GM12878 (cell line): ENCODE results near the gene NPFFR2. TPM values are rescaled to one million over a fixed set of nuclear protein-coding genes. Genes with fewer than 3 reads are reported as not detected.
A peak's percentile ranks its signal among the peaks of the same experiment; 100 is the strongest.

Experiments
- ATAC-seq: fragments of 200-7000 bp; cut with Tn5 transposase; 3 replicates; pipeline ENCODE4 v1.9.1; 2020; ENCODE audit warnings: mild to moderate bottlenecking, moderate library complexity
- Bru-seq: library from RNA; stranded (reverse); fragments of 400-500 nt; gene quantifications from one replicate; lab custom pipeline; 2021; lab: Mats Ljungman, UMichigan
- BruChase-seq, 2 experiments: library from RNA; stranded (reverse); fragments of 400-500 nt; gene quantifications; one replicate each; lab custom pipeline; 2021; lab: Mats Ljungman, UMichigan
- BruUV-seq: library from RNA; stranded (reverse); fragments of 400-500 nt; replicated peaks from 2 replicates; lab custom pipeline; 2021; lab: Mats Ljungman, UMichigan
- CTCF ChIA-PET: fragments of 300-600 bp; sonication (Branson Sonifier 250); formaldehyde crosslinking; extraction: SDS; loops from one replicate; lab custom pipeline; 2021; ENCODE audit warnings: inconsistent platforms; lab: Yijun Ruan, JAX
- POLR2A ChIA-PET: fragments of 350-600 bp; formaldehyde crosslinking; extraction: SDS; loops from one replicate; lab custom pipeline; 2021; ENCODE audit warnings: inconsistent platforms; lab: Charles Lee
- RAD21 ChIA-PET: fragments of 300-600 bp; sonication (Branson Sonifier 250); formaldehyde crosslinking; loops from one replicate; lab custom pipeline; 2023; ENCODE audit warnings: antibody characterized with exemption; ENCODE audit not compliant: unreplicated experiment; lab: Charles Lee
- SMC1A ChIA-PET: fragments of 300-600 bp; sonication (Branson Sonifier 250); formaldehyde crosslinking; loops from one replicate; lab custom pipeline; 2023; ENCODE audit not compliant: unreplicated experiment, uncharacterized antibody; lab: Charles Lee
- DNase-seq: peaks from one replicate; pipeline ENCODE4 v3.0.0-alpha.2; 2011; ENCODE audit warnings: low read depth, low spot score
- FAIRE-seq: peaks from 3 replicates; lab custom pipeline; 2011; peaks lifted over from hg19 to GRCh38; lab: Jason Lieb, UNC
- H2AFZ ChIP-seq: 2 replicates; pipeline ENCODE4 v1.6.0; 2011; ENCODE audit warnings: low read depth, low read length, control low read depth; ENCODE audit not compliant: control insufficient read depth
- H3K27ac ChIP-seq: 2 replicates; pipeline ENCODE4 v1.5.1; 2011; ENCODE audit warnings: control low read depth; ENCODE audit not compliant: control insufficient read depth, insufficient read depth
- H3K27me3 ChIP-seq, 2 experiments: replicated peaks in 1 of 2; 2 replicates each; pipeline versions ENCODE4 v1.6.0 to v1.6.1; 2011; ENCODE audit warnings: low read length in 1 of 2; ENCODE audit not compliant: control insufficient read depth in 2 of 2, insufficient read depth in 2 of 2
- H3K36me3 ChIP-seq, 2 experiments: 2 replicates each; pipeline ENCODE4 v1.5.1; 2011; ENCODE audit warnings: low read length in 1 of 2; ENCODE audit not compliant: control insufficient read depth in 2 of 2, insufficient read depth in 2 of 2
- H3K4me1 ChIP-seq: 2 replicates; pipeline ENCODE4 v1.6.1; 2011; ENCODE audit warnings: mild to moderate bottlenecking, low read length, moderate library complexity, mixed read lengths; ENCODE audit not compliant: control insufficient read depth, insufficient read depth
- H3K4me2 ChIP-seq: 2 replicates; pipeline ENCODE4 v1.6.0; 2011; ENCODE audit warnings: control low read depth; ENCODE audit not compliant: control insufficient read depth, insufficient read depth
- H3K4me3 ChIP-seq: fragments of 200-600 bp; sonication (generic); 2 replicates; pipeline ENCODE4 v1.5.1; 2016
- H3K79me2 ChIP-seq: 2 replicates; pipeline ENCODE4 v1.6.0; 2011; ENCODE audit warnings: low read length; ENCODE audit not compliant: control insufficient read depth, insufficient read depth
- H3K9ac ChIP-seq: 2 replicates; pipeline ENCODE4 v1.8.0; 2011; ENCODE audit warnings: low read length, control low read depth, mixed read lengths; ENCODE audit not compliant: control insufficient read depth, insufficient read depth
- H3K9me3 ChIP-seq: replicated peaks from 3 replicates; pipeline ENCODE4 v1.5.1; 2011; ENCODE audit warnings: mild to moderate bottlenecking, low read length; ENCODE audit not compliant: control insufficient read depth, insufficient read depth
- H4K20me1 ChIP-seq: 2 replicates; pipeline ENCODE4 v1.6.0; 2011; ENCODE audit not compliant: control insufficient read depth, insufficient read depth
- ATF7 ChIP-seq: fragments of 450-650 bp; IDR thresholded peaks from 2 replicates; pipeline ENCODE4 v1.6.1; 2016; ENCODE audit warnings: low read depth, mild to moderate bottlenecking
- BRCA1 ChIP-seq: IDR thresholded peaks from 2 replicates; pipeline ENCODE4 v1.6.1; 2011; ENCODE audit warnings: low read depth, low read length, improper control_type of control experiment
- CEBPB ChIP-seq, 2 experiments: fragments of 150-350 bp in 1 of 2; IDR thresholded peaks; 2 replicates each; pipeline ENCODE4 v1.6.1; 2012 to 2014; ENCODE audit warnings: low read depth in 2 of 2, low read length in 2 of 2, borderline replicate concordance in 1 of 2, inconsistent platforms in 1 of 2
- CREB1 ChIP-seq: IDR thresholded peaks from 2 replicates; pipeline ENCODE4 v1.6.1; 2012; ENCODE audit warnings: low read depth, mild to moderate bottlenecking, inconsistent platforms
- EP300 ChIP-seq, 2 experiments: fragments of 150-350 bp in 1 of 2; IDR thresholded peaks; 2 replicates each; pipeline ENCODE4 v1.6.1; 2011 to 2012; ENCODE audit warnings: low read depth in 2 of 2, low read length in 2 of 2, borderline replicate concordance in 1 of 2, improper control_type of control experiment in 1 of 2, inconsistent platforms in 1 of 2; ENCODE audit not compliant: control insufficient read depth in 1 of 2
- HDAC2 ChIP-seq: fragments of 200-600 bp; sonication (generic); IDR thresholded peaks from 2 replicates; pipeline ENCODE4 v1.6.1; 2017
- MEF2A ChIP-seq: IDR thresholded peaks from 2 replicates; pipeline ENCODE4 v1.6.1; 2011; ENCODE audit warnings: low read depth, mild to moderate bottlenecking, low read length, moderate library complexity; ENCODE audit not compliant: insufficient read depth
- MEF2B ChIP-seq: fragments of 450-650 bp; IDR thresholded peaks from 2 replicates; pipeline ENCODE4 v1.6.1; 2018; ENCODE audit warnings: mild to moderate bottlenecking, moderate library complexity; ENCODE audit not compliant: partially characterized antibody, poor library complexity, severe bottlenecking
- MYC ChIP-seq: IDR thresholded peaks from 2 replicates; pipeline ENCODE4 v1.6.1; 2011; ENCODE audit warnings: mild to moderate bottlenecking, low read length, moderate library complexity, inconsistent platforms; ENCODE audit not compliant: insufficient read depth, insufficient replicate concordance, insufficient read length, severe bottlenecking
- RAD51 ChIP-seq: fragments of 450-650 bp; IDR thresholded peaks from 2 replicates; pipeline ENCODE4 v1.6.1; 2016; ENCODE audit warnings: moderate library complexity, mild to moderate bottlenecking, inconsistent platforms
- SUZ12 ChIP-seq: fragments of 200-600 bp; sonication (generic); IDR thresholded peaks from one replicate; pipeline ENCODE4 v1.6.1; 2018; ENCODE audit warnings: antibody characterized with exemption, mild to moderate bottlenecking; ENCODE audit not compliant: unreplicated experiment
- TBL1XR1 ChIP-seq: IDR thresholded peaks from 2 replicates; pipeline ENCODE4 v1.6.1; 2012; ENCODE audit warnings: low read depth, low read length, improper control_type of control experiment
- TCF12 ChIP-seq: IDR thresholded peaks from 2 replicates; pipeline ENCODE4 v1.6.1; 2011; ENCODE audit warnings: low read depth, mild to moderate bottlenecking, low read length
- ZNF622 ChIP-seq: fragments of 450-650 bp; IDR thresholded peaks from 2 replicates; pipeline ENCODE4 v1.6.1; 2017; ENCODE audit warnings: mild to moderate bottlenecking, inconsistent platforms
- WGBS: methylation state at CpG from one replicate; pipeline ENCODE4 v1.1.6; 2016; ENCODE audit warnings: low lambda C conversion rate; ENCODE audit not compliant: insufficient replicate concordance, insufficient coverage; ENCODE audit errors: missing lambda C conversion rate; 5-methylcytosine and 5-hydroxymethylcytosine counted together
- in situ Hi-C: fragments of 300-500 bp; cut with MboI; formaldehyde crosslinking; loops from 9 replicates; pipeline ENCODE4 v1.14.3; 2018; ENCODE audit warnings: mixed read lengths
- intact Hi-C: fragments of 100-400 bp; cut with micrococcal nuclease; formaldehyde crosslinking; loops from one replicate; pipeline ENCODE4 v1.14.2; 2022; ENCODE audit not compliant: unreplicated experiment
- long read RNA-seq, 2 experiments: library from polyadenylated mRNA; unstranded; transcript quantifications; one replicate each; pipeline ENCODE4 v2.0.0, GENCODE V29; 2019 to 2020
- polyA minus RNA-seq, 3 experiments: library from RNA; depleted of rRNA, polyadenylated mRNA; stranded (reverse); fragments of >200 nt; gene quantifications; 2 replicates each; pipeline ENCODE4 v1.2.3, GENCODE V29; 2011
- polyA plus RNA-seq, 11 experiments: library from polyadenylated mRNA; depleted of rRNA in 4 of 11; unstranded in 6 of 11; stranded (reverse) in 5 of 11; fragments of >200 nt; fragmentation: Nextera tagmentation in 4 of 11; fragmentation: Illumina TruSeq in 1 of 11; extraction: Ambion mirVana in 4 of 11; extraction: Trizol in 1 of 11; gene quantifications; 1 replicate in 1 of 11; 2 replicates in 10 of 11; pipeline versions ENCODE4 v1.2.1 to v1.2.3, GENCODE V29; 2011 to 2016; ENCODE audit warnings: inconsistent platforms in 2 of 11, missing spikeins in 2 of 11, low read depth in 1 of 11
- total RNA-seq, 4 experiments: library from RNA; depleted of rRNA in 3 of 4; stranded (reverse); fragments of >200 nt in 3 of 4; fragmentation: Illumina TruSeq in 1 of 4; extraction: Trizol in 1 of 4; gene quantifications; 2 replicates each; pipeline versions ENCODE4 v1.2.1 to v1.2.3, GENCODE V29; 2013 to 2021
- TF ChIP-seq, protein P1 (sequence below): IDR thresholded peaks from 2 replicates; pipeline ENCODE4 v1.6.1; 2011; ENCODE audit warnings: mild to moderate bottlenecking, low read depth, low read length, moderate library complexity; ENCODE audit not compliant: insufficient replicate concordance
- TF ChIP-seq, protein P2 (sequence below): IDR thresholded peaks from 2 replicates; pipeline ENCODE4 v1.6.1; 2012; ENCODE audit warnings: mild to moderate bottlenecking, low read depth, low read length

The NPFFR2 gene
- total RNA-seq (2013; cell fraction: nucleolus; rRNA removed): not detected in 2 replicates
- total RNA-seq (2014; rRNA removed) (not detected in 2 replicates), total RNA-seq (2014; rRNA removed; fragmentation: Illumina TruSeq; extraction: Trizol) (not detected in 2 replicates), total RNA-seq (2021) (not detected in 2 replicates), polyA plus RNA-seq (2011; rRNA removed) (not detected in 2 replicates), polyA plus RNA-seq (2014; fragmentation: Illumina TruSeq; extraction: Trizol) (not detected in 2 replicates), polyA plus RNA-seq (2014; fragmentation: Nextera tagmentation; extraction: Ambion mirVana) (not detected), polyA plus RNA-seq (2014; rRNA removed) (not detected in 2 replicates), polyA plus RNA-seq (2016; fragmentation: Nextera tagmentation; extraction: Ambion mirVana) (not detected), polyA minus RNA-seq (2011; rRNA and poly(A)+ RNA removed) (not detected in 2 replicates), Bru-seq, nascent RNA (percentile 8 among the genes with signal in this experiment), BruChase-seq, experiment 1, labeled RNA remaining after a 6-hour chase (percentile 2 among the genes with signal in this experiment), BruChase-seq, experiment 2, labeled RNA remaining after a 2-hour chase (percentile 2 among the genes with signal in this experiment)
- not detected for polyA plus RNA-seq (2011; ENCODE audit: low read depth)
- 0.09 TPM in 1 of 2 replicates, not detected in the other for polyA plus RNA-seq (2011; cell fraction: cytosol; rRNA removed)
- not detected in 2 replicates for polyA plus RNA-seq (2011; cell fraction: nucleus; rRNA removed)
- polyA plus RNA-seq (2012): not detected in 2 replicates
- polyA minus RNA-seq (2011; cell fraction: cytosol; rRNA and poly(A)+ RNA removed): not detected in 2 replicates
- not detected in 2 replicates for polyA minus RNA-seq (2011; cell fraction: nucleus; rRNA and poly(A)+ RNA removed)
- long read RNA-seq, experiment 1: 0 reads
- long read RNA-seq, experiment 2: 0 reads

DNA sequence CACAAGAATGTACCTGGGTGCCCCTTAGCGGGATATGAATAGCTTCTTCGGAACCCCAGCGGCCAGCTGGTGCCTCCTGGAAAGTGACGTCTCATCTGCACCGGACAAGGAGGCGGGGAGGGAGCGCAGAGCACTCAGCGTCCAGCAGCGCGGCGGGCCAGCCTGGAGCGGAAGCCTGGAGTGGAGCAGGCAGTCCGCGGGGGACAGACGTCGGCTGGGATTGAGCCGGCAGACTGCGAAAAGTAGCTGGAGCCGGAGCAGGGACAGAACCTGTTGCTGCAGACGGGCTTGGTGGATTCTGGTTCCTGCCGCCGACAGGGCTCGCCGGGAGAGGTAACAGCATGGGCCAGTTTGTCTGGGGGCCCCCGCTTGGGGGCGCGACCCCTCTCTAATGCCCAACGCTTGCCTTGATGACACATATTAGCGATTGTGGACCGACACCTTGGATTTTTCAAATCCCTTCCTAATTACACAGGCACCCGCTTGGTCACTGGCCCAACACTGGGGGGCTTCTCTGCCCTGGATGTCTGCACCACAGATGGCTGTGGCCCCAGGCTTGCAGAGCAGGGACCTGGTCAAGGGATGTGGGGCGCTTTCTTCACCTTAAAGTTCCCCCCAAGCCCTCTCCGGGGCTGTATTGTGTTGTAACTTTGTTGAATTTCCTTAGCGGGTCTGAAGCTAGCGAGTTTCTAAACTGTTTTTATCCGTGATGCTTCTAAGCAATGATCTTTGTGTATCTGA, at the start of gene NPFFR2:
NPFFR2 (plus strand) TSS at position 133 of the 741 bp plus-strand sequence. CDS start 96,592 bp downstream, outside the sequence.
- FAIRE-seq (no peak), ATAC-seq (no peak), DNase-seq (no peak)
- no peak within 1 kb of the TSS for H3K27ac ChIP-seq
- no peaks in the 10 kb centered on the region for H3K4me1 ChIP-seq
- no peak within 1 kb of the TSS for H3K4me2 ChIP-seq
- intact Hi-C loops: no loop called here
- no peaks in the 10 kb centered on the region for H4K20me1 ChIP-seq
- no TSS peak for BruUV-seq
- no peak within 1 kb of the TSS for H3K4me3 ChIP-seq
- POLR2A ChIA-PET: no interaction called here
- in situ Hi-C loops: no loop called here
- no peaks in the 10 kb centered on the region for H3K79me2 ChIP-seq
- RAD21 ChIA-PET: no interaction called here
- no peaks in the 10 kb centered on the region for H3K9me3 ChIP-seq
- SMC1A ChIA-PET: interaction anchor here (0.7 to 1.6 kb wide), 3 partner anchors 9 to 156 kb away, joined by 3 read pairs; no protein-coding TSS in a partner anchor
- CTCF ChIA-PET: interaction anchor here (1.1 kb wide), 1 partner anchor 9 kb away, joined by 3 read pairs; no protein-coding TSS in a partner anchor
- no peaks in the 10 kb centered on the region for H3K36me3 ChIP-seq
- H2AFZ ChIP-seq: no peak within 1 kb of the TSS
- H3K27me3 ChIP-seq: no peaks in the 10 kb centered on the region; a peak in 1 of 4 replicates
- WGBS: 42% methylated on average over 36 of the region's 36 CpGs
- no peak within 1 kb of the TSS for H3K9ac ChIP-seq
- no peak for TF ChIP-seq HDAC2
- no peak for TF ChIP-seq BRCA1
- TF ChIP-seq TCF12: no peak
- TF ChIP-seq MEF2A: no peak
- no peak for TF ChIP-seq TBL1XR1
- TF ChIP-seq, protein P1, sequence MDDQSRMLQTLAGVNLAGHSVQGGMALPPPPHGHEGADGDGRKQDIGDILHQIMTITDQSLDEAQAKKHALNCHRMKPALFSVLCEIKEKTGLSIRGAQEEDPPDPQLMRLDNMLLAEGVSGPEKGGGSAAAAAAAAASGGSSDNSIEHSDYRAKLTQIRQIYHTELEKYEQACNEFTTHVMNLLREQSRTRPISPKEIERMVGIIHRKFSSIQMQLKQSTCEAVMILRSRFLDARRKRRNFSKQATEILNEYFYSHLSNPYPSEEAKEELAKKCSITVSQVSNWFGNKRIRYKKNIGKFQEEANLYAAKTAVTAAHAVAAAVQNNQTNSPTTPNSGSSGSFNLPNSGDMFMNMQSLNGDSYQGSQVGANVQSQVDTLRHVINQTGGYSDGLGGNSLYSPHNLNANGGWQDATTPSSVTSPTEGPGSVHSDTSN: no peak
- TF ChIP-seq RAD51: no peak
- no peak for TF ChIP-seq MEF2B
- TF ChIP-seq EP300 (IDR thresholded peaks at IDR 0.05; ENCODE audit: borderline replicate concordance in 1 of 2, control insufficient read depth in 1 of 2, low read depth in 2 of 2, low read length in 2 of 2): no peak
- TF ChIP-seq ZNF622: no peak
- TF ChIP-seq ATF7: no peak
- TF ChIP-seq CEBPB (IDR thresholded peaks at IDR 0.05; ENCODE audit: borderline replicate concordance in 1 of 2, low read depth in 2 of 2, low read length in 2 of 2): no peak
- TF ChIP-seq CREB1: no peak
- TF ChIP-seq MYC: no peak
- TF ChIP-seq, protein P2, sequence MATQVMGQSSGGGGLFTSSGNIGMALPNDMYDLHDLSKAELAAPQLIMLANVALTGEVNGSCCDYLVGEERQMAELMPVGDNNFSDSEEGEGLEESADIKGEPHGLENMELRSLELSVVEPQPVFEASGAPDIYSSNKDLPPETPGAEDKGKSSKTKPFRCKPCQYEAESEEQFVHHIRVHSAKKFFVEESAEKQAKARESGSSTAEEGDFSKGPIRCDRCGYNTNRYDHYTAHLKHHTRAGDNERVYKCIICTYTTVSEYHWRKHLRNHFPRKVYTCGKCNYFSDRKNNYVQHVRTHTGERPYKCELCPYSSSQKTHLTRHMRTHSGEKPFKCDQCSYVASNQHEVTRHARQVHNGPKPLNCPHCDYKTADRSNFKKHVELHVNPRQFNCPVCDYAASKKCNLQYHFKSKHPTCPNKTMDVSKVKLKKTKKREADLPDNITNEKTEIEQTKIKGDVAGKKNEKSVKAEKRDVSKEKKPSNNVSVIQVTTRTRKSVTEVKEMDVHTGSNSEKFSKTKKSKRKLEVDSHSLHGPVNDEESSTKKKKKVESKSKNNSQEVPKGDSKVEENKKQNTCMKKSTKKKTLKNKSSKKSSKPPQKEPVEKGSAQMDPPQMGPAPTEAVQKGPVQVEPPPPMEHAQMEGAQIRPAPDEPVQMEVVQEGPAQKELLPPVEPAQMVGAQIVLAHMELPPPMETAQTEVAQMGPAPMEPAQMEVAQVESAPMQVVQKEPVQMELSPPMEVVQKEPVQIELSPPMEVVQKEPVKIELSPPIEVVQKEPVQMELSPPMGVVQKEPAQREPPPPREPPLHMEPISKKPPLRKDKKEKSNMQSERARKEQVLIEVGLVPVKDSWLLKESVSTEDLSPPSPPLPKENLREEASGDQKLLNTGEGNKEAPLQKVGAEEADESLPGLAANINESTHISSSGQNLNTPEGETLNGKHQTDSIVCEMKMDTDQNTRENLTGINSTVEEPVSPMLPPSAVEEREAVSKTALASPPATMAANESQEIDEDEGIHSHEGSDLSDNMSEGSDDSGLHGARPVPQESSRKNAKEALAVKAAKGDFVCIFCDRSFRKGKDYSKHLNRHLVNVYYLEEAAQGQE: no peak
- TF ChIP-seq SUZ12: no peak
